Endodermal cell (in vitro differentiated cells): ENCODE data around the gene TSPAN18. TPM values are rescaled to one million over a fixed set of nuclear protein-coding genes. Genes with fewer than 3 reads are reported as not detected.

ENCODE experiments used
- DNase-seq: peaks from one replicate; pipeline ENCODE4 v3.0.0-alpha.2; 2017
- H3K27ac ChIP-seq: 2 replicates; pipeline ENCODE4 v1.5.1; 2013; ENCODE audit warnings: mild to moderate bottlenecking, low read depth, low read length, moderate library complexity
- H3K27me3 ChIP-seq: 2 replicates; pipeline ENCODE4 v1.6.1; 2013; ENCODE audit warnings: mild to moderate bottlenecking, low read length, moderate library complexity; ENCODE audit not compliant: insufficient read depth, control insufficient read depth, poor library complexity, severe bottlenecking
- H3K36me3 ChIP-seq: 2 replicates; pipeline ENCODE4 v1.7.0; 2013; ENCODE audit warnings: mild to moderate bottlenecking, low read length, moderate library complexity; ENCODE audit not compliant: control insufficient read depth, insufficient read depth
- H3K4me1 ChIP-seq: one replicate; pipeline ENCODE4 v1.7.0; 2013; ENCODE audit warnings: low read length; ENCODE audit not compliant: control insufficient read depth, insufficient read depth
- H3K4me3 ChIP-seq: 2 replicates; pipeline ENCODE4 v1.5.1; 2013; ENCODE audit warnings: mild to moderate bottlenecking, low read length, moderate library complexity
- H3K9ac ChIP-seq: 2 replicates; pipeline ENCODE4 v1.6.1; 2013; ENCODE audit warnings: mild to moderate bottlenecking, low read length, moderate library complexity; ENCODE audit not compliant: poor library complexity, severe bottlenecking; ENCODE audit errors: extremely low read depth
- H3K9me3 ChIP-seq: 2 replicates; pipeline ENCODE4 v1.6.1; 2013; ENCODE audit warnings: mild to moderate bottlenecking, low read length, moderate library complexity; ENCODE audit not compliant: control insufficient read depth
- H3K27ac Mint-ChIP-seq: 2 replicates; pipeline ENCODE4 v1.8.0; 2020; ENCODE audit warnings: mixed read lengths
- H3K27me3 Mint-ChIP-seq: 2 replicates; pipeline ENCODE4 v1.8.0; 2021; ENCODE audit warnings: mild to moderate bottlenecking, mixed read lengths; ENCODE audit not compliant: insufficient read depth
- H3K36me3 Mint-ChIP-seq: 2 replicates; pipeline ENCODE4 v1.8.0; 2020; ENCODE audit warnings: low read depth, mixed read lengths
- H3K4me1 Mint-ChIP-seq: 2 replicates; pipeline ENCODE4 v1.8.0; 2020; ENCODE audit warnings: mixed read lengths
- H3K4me3 Mint-ChIP-seq: 2 replicates; pipeline ENCODE4 v1.8.0; 2020; ENCODE audit warnings: mild to moderate bottlenecking, moderate library complexity, mixed read lengths
- H3K9me3 Mint-ChIP-seq: 2 replicates; pipeline ENCODE4 v1.8.0; 2020; ENCODE audit warnings: mild to moderate bottlenecking, mixed read lengths
- CTCF ChIP-seq: fragments of 200-600 bp; sonication (generic); conservative IDR thresholded peaks from 2 replicates; pipeline ENCODE4 v1.5.0; 2021; ENCODE audit warnings: antibody characterized with exemption, mild to moderate bottlenecking
- WGBS, 2 experiments: methylation state at CpG; one replicate each; pipeline versions ENCODE4 v1.1.5 to v1.1.7; 2013; ENCODE audit warnings: missing lambda C conversion rate in 2 of 2, mixed read lengths in 1 of 2; ENCODE audit not compliant: insufficient coverage in 1 of 2, insufficient read length in 1 of 2; 5-methylcytosine and 5-hydroxymethylcytosine counted together
- total RNA-seq, 2 donors: library from RNA; stranded (reverse); fragmentation: NEBNext Ultra II Directional in 1 of 2; extraction: Animal tissue kit (Norgen Biotek cat#: 25700) in 1 of 2; gene quantifications; 2 replicates in 1 of 2; 3 replicates in 1 of 2; pipeline ENCODE4 v1.2.1, GENCODE V29; 2021

TSPAN18 gene
- total RNA-seq, 2 donors from 2014 or later = 28.0 to 28.7 TPM

GRCh38 chr11:44851496-44851895 lies 124.7 kb downstream of the TSPAN18 start:
- Histone ChIP-seq H3K4me1 (peaks cover 9% of the 10 kb centered on the region), H3K4me3 (no peak overlapping the region), H3K9me3 (peaks cover 10% of the 10 kb centered on the region), H3K27ac (no peak overlapping the region), H3K36me3 (peaks cover 4% of the 10 kb centered on the region), H3K9ac (no peak overlapping the region), H3K27me3 (no peaks in the 10 kb centered on the region)
- no peak overlapping the region for H3K4me3 Mint-ChIP-seq
- H3K27me3 Mint-ChIP-seq = no peaks in the 10 kb centered on the region
- no peak for DNase-seq
- H3K4me1 Mint-ChIP-seq = peaks cover 42% of the 10 kb centered on the region
- TF ChIP-seq CTCF = no peak
- peaks cover 13% of the 10 kb centered on the region for H3K9me3 Mint-ChIP-seq
- 88 to 100% methylated on average over 1 to 5 of the region's 5 CpGs for WGBS, 2 experiments
- H3K27ac Mint-ChIP-seq = no peak overlapping the region
- H3K36me3 Mint-ChIP-seq = peaks cover 4% of the 10 kb centered on the region

GRCh38 chr11:44852159-44852747 lies 125.5 kb downstream of the TSPAN18 start:
- WGBS, 2 experiments = 45 to 100% methylated on average over 1 to 2 of the region's 2 CpGs
- no peak overlapping the region for H3K27ac Mint-ChIP-seq
- no peak overlapping the region for H3K27ac ChIP-seq
- H3K9ac ChIP-seq = no peak overlapping the region
- H3K4me1 Mint-ChIP-seq = peaks cover 47% of the 10 kb centered on the region
- H3K4me3 Mint-ChIP-seq = no peak overlapping the region
- H3K9me3 Mint-ChIP-seq = peaks cover 6% of the 10 kb centered on the region
- no peaks in the 10 kb centered on the region for H3K27me3 Mint-ChIP-seq
- DNase-seq = no peak
- peaks cover 3% of the 10 kb centered on the region for H3K36me3 ChIP-seq
- H3K9me3 ChIP-seq = peaks cover 5% of the 10 kb centered on the region
- H3K27me3 ChIP-seq = no peaks in the 10 kb centered on the region
- H3K4me3 ChIP-seq = no peak overlapping the region
- TF ChIP-seq CTCF = no peak
- H3K4me1 ChIP-seq = peaks cover 10% of the 10 kb centered on the region
- H3K36me3 Mint-ChIP-seq = no peaks in the 10 kb centered on the region

GRCh38 chr11:44852952-44853351 lies 126.2 kb downstream of the TSPAN18 start:
- Mint-ChIP-seq H3K9me3 (peaks cover 2% of the 10 kb centered on the region), H3K4me3 (no peak overlapping the region)
- no peak for TF ChIP-seq CTCF

More at GRCh38 chr11:44852952-44853351, 126.2 kb downstream of the TSPAN18 start:
- Histone ChIP-seq H3K4me1 (peaks cover 15% of the 10 kb centered on the region), H3K4me3 (no peak overlapping the region), H3K9ac (no peak overlapping the region), H3K27me3 (no peaks in the 10 kb centered on the region), H3K27ac (no peak overlapping the region), H3K36me3 (no peaks in the 10 kb centered on the region), H3K9me3 (no peaks in the 10 kb centered on the region)
- H3K27me3 Mint-ChIP-seq = no peaks in the 10 kb centered on the region
- DNase-seq = no peak
- 69 to 81% methylated on average over 4 to 5 of the region's 5 CpGs for WGBS, 2 experiments
- no peak overlapping the region for H3K27ac Mint-ChIP-seq
- H3K4me1 Mint-ChIP-seq = peaks cover 51% of the 10 kb centered on the region
- H3K36me3 Mint-ChIP-seq = no peaks in the 10 kb centered on the region
